HG03432 (cell line): ENCODE results near the gene OR2T11.
"Not testable (repeated sequence)": the region's sequence is repeated elsewhere in the genome, so short reads cannot be mapped to it uniquely, and the experiment has no call there.

Experiments
- ATAC-seq: cut with Tn5 transposase; IDR thresholded peaks from one replicate; pipeline ENCODE4 v1.9.1; 2021; ENCODE audit warnings: mild to moderate bottlenecking, moderate library complexity; ENCODE audit not compliant: unreplicated experiment

The OR2T11 gene

GRCh38 chr1:248634991-248635390 lies at the start of gene OR2T11:
OR2T11 (minus strand) TSS chr1:248635091; CDS start chr1:248627128, 7,963 bp downstream.
- not testable (repeated sequence) for ATAC-seq

- ATAC-seq: no peak
These were observed 46.8 kb upstream of the OR2T11 start for GRCh38 chr1:248681651-248682050.

- ATAC-seq: no peak
These were observed 35.1 kb upstream of the OR2T11 start for GRCh38 chr1:248670003-248670402.

- peak; percentile 97 for ATAC-seq
These were observed 28.8 kb upstream of the OR2T11 start for GRCh38 chr1:248663453-248664328.

- peak; percentile 61 for ATAC-seq
These were observed 21.9 kb upstream of the OR2T11 start for GRCh38 chr1:248656797-248657196.

GRCh38 chr1:248655354-248655753 lies 20.5 kb upstream of the OR2T11 start, which contains the start of gene OR2T27:
OR2T27 (minus strand) TSS chr1:248655528; CDS start chr1:248650884, 4,644 bp downstream.
- ATAC-seq: peak; percentile 70

GRCh38 chr1:248648770-248649536 lies 14.1 kb upstream of the OR2T11 start:
- ATAC-seq: not testable (repeated sequence)

GRCh38 chr1:248645178-248645577 lies 10.3 kb upstream of the OR2T11 start, which contains the start of gene OR2T35:
OR2T35 (minus strand) TSS chr1:248645278; CDS start chr1:248639258, 6,020 bp downstream.
- ATAC-seq: not testable (repeated sequence)

GRCh38 chr1:248642971-248643651 lies 8.2 kb upstream of the OR2T11 start:
- ATAC-seq: peak; percentile 73

GRCh38 chr1:248641583-248641982 lies 6.7 kb upstream of the OR2T11 start:
- ATAC-seq: peak; percentile 6

GRCh38 chr1:248640906-248641305 lies 6.0 kb upstream of the OR2T11 start:
- peak; percentile 47 for ATAC-seq

- peak; percentile 35 for ATAC-seq
These were observed 4.8 kb upstream of the OR2T11 start for GRCh38 chr1:248639652-248640051.

- ATAC-seq: not testable (repeated sequence)
These were observed 1.7 kb upstream of the OR2T11 start for GRCh38 chr1:248636612-248637011.

- no peak for ATAC-seq
These were observed 3.4 kb downstream of the OR2T11 start for GRCh38 chr1:248631354-248632008.

GRCh38 chr1:248630551-248630950 lies 4.3 kb downstream of the OR2T11 start:
- no peak for ATAC-seq

GRCh38 chr1:248627971-248628844 lies 6.7 kb downstream of the OR2T11 start:
- no peak for ATAC-seq

- ATAC-seq: no peak
These were observed 8.9 kb downstream of the OR2T11 start for GRCh38 chr1:248625971-248626370.

- no peak for ATAC-seq
These were observed 9.7 kb downstream of the OR2T11 start for GRCh38 chr1:248625166-248625565.

GRCh38 chr1:248622570-248623001 lies 12.3 kb downstream of the OR2T11 start:
- ATAC-seq: no peak
